ENCODE data around the gene GPR142. TPM values are rescaled to one million over a fixed set of nuclear protein-coding genes. Genes with fewer than 3 reads are reported as not detected.
A peak's percentile ranks its signal among the peaks of the same experiment; 100 is the strongest.

GPR142 gene
- total RNA-seq, 1 experiment from 2014 or later: not detected

DNA sequence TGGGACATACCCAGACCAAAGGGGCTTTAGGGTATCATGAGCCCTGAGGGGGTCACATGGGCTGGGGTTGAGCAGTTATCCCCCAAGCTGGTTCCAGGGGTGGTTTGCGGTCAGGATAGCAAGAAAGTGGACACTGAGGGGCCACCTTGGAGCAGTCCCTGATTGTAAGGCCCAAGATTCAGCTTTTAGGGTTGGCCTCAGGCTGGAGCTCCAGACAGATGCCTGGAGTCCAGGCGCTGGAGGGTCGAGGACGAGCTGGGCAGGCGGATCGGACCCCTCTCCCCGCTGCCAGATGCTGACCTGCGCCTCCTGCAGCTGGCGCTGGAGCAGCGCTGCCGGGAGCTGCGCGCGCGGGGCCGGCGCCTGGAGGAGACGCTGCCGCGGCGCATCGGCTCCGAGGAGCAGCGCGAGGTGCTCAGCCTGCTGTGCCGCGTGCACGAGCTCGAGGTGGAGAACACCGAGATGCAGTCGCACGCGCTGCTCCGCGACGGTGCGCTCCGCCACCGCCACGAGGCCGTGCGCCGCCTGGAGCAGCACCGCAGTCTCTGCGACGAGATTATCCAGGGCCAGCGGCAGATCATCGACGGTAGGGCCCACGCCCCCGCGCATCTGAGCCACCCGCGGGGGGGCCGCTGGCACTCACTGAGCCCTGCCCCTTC is 15.6 kb upstream of the GPR142 start (continued):
- TF ChIP-seq, protein P1, sequence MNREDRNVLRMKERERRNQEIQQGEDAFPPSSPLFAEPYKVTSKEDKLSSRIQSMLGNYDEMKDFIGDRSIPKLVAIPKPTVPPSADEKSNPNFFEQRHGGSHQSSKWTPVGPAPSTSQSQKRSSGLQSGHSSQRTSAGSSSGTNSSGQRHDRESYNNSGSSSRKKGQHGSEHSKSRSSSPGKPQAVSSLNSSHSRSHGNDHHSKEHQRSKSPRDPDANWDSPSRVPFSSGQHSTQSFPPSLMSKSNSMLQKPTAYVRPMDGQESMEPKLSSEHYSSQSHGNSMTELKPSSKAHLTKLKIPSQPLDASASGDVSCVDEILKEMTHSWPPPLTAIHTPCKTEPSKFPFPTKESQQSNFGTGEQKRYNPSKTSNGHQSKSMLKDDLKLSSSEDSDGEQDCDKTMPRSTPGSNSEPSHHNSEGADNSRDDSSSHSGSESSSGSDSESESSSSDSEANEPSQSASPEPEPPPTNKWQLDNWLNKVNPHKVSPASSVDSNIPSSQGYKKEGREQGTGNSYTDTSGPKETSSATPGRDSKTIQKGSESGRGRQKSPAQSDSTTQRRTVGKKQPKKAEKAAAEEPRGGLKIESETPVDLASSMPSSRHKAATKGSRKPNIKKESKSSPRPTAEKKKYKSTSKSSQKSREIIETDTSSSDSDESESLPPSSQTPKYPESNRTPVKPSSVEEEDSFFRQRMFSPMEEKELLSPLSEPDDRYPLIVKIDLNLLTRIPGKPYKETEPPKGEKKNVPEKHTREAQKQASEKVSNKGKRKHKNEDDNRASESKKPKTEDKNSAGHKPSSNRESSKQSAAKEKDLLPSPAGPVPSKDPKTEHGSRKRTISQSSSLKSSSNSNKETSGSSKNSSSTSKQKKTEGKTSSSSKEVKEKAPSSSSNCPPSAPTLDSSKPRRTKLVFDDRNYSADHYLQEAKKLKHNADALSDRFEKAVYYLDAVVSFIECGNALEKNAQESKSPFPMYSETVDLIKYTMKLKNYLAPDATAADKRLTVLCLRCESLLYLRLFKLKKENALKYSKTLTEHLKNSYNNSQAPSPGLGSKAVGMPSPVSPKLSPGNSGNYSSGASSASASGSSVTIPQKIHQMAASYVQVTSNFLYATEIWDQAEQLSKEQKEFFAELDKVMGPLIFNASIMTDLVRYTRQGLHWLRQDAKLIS (CRISPR knock-in tag; IDR thresholded peaks at IDR 0.05; ENCODE audit: borderline replicate concordance): peak; percentile 82; the same call in 1 of the 2 replicates
- TF ChIP-seq MYBL2 (CRISPR knock-in tag; IDR thresholded peaks at IDR 0.05): peak; percentile 91
- peak; percentile 51 for TF ChIP-seq SP1 (CRISPR knock-in tag; conservative IDR thresholded peaks at IDR 0.05)
- TF ChIP-seq NFYB (CRISPR knock-in tag; conservative IDR thresholded peaks at IDR 0.05; ENCODE audit: low read depth): 0 out of 2 replicates have a peak, but pooled peaks have one; percentile 27
- peak; percentile 42; the same call in 1 of the 2 replicates for TF ChIP-seq ATF1 (CRISPR knock-in tag; IDR thresholded peaks at IDR 0.05)
- peak; percentile 89; the same call in 1 of the 2 replicates for TF ChIP-seq ETV6 (CRISPR knock-in tag; IDR thresholded peaks at IDR 0.05)
- no peak for TF ChIP-seq GTF2I (CRISPR knock-in tag; conservative IDR thresholded peaks at IDR 0.05)
- no peak for TF ChIP-seq OVOL2 (CRISPR knock-in tag; IDR thresholded peaks at IDR 0.05; ENCODE audit: borderline replicate concordance)
- peak; percentile 90 for TF ChIP-seq JUN (CRISPR knock-in tag; IDR thresholded peaks at IDR 0.05)
- TF ChIP-seq, protein P2, sequence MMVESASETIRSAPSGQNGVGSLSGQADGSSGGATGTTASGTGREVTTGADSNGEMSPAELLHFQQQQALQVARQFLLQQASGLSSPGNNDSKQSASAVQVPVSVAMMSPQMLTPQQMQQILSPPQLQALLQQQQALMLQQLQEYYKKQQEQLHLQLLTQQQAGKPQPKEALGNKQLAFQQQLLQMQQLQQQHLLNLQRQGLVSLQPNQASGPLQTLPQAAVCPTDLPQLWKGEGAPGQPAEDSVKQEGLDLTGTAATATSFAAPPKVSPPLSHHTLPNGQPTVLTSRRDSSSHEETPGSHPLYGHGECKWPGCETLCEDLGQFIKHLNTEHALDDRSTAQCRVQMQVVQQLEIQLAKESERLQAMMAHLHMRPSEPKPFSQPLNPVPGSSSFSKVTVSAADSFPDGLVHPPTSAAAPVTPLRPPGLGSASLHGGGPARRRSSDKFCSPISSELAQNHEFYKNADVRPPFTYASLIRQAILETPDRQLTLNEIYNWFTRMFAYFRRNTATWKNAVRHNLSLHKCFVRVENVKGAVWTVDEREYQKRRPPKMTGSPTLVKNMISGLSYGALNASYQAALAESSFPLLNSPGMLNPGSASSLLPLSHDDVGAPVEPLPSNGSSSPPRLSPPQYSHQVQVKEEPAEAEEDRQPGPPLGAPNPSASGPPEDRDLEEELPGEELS (CRISPR knock-in tag; IDR thresholded peaks at IDR 0.05): peak; percentile 93
- peak; percentile 94; the same call in 1 of the 2 replicates for TF ChIP-seq CBFB (CRISPR knock-in tag; IDR thresholded peaks at IDR 0.05; ENCODE audit: low read depth)
- TF ChIP-seq, protein P3, sequence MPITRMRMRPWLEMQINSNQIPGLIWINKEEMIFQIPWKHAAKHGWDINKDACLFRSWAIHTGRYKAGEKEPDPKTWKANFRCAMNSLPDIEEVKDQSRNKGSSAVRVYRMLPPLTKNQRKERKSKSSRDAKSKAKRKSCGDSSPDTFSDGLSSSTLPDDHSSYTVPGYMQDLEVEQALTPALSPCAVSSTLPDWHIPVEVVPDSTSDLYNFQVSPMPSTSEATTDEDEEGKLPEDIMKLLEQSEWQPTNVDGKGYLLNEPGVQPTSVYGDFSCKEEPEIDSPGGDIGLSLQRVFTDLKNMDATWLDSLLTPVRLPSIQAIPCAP (CRISPR knock-in tag; IDR thresholded peaks at IDR 0.05): peak; percentile 94

DNA sequence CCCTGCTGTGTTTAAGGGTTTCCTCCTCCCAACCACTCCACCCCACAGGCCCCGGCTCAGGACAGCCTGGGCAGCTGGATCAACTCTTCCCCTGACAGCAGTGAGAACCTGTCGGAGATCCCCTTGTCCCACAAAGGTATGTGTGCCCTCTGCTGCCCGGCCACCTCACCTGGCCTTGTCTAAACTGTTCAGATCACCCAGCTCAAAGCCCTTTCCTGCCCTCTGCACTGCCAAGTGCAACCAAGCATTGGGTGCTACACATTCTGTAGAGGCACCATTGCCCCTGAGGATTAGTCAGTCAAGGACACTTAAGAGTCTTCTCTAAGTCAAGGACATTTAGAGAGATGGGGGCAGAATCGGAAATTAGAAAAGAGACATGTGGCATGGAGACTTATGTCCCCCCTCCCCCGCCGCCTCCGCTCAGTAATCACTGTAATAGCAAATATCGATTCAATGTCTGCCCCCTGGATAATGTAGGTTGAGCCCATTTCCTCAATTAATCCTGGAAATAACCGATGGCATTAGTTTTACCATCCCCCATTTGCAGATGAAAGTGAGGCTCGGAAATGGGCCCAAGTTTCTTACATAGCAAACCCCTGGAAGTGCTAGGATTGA is 13.8 kb upstream of the GPR142 start:
- no peak overlapping the region for H3K27ac Mint-ChIP-seq
- peaks cover 7% of the 10 kb centered on the region for H3K4me1 Mint-ChIP-seq
- H3K4me3 Mint-ChIP-seq: no peak overlapping the region
- POLR2A ChIA-PET: no interaction called here
- DNase-seq (ENCODE audit: low spot score): no peak
- H3K27me3 Mint-ChIP-seq (ENCODE audit: low read depth): peaks cover 83% of the 10 kb centered on the region
- no peaks in the 10 kb centered on the region for H3K36me3 Mint-ChIP-seq
- ATAC-seq: no peak
- H3K9me3 Mint-ChIP-seq: 0 out of 2 replicates have a peak, but pooled peaks cover under 1% of the 10 kb centered on the region
- TF ChIP-seq, protein P4, sequence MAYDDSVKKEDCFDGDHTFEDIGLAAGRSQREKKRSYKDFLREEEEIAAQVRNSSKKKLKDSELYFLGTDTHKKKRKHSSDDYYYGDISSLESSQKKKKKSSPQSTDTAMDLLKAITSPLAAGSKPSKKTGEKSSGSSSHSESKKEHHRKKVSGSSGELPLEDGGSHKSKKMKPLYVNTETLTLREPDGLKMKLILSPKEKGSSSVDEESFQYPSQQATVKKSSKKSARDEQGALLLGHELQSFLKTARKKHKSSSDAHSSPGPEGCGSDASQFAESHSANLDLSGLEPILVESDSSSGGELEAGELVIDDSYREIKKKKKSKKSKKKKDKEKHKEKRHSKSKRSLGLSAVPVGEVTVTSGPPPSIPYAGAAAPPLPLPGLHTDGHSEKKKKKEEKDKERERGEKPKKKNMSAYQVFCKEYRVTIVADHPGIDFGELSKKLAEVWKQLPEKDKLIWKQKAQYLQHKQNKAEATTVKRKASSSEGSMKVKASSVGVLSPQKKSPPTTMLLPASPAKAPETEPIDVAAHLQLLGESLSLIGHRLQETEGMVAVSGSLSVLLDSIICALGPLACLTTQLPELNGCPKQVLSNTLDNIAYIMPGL (CRISPR knock-in tag; IDR thresholded peaks at IDR 0.05): no peak
- TF ChIP-seq, protein P5, sequence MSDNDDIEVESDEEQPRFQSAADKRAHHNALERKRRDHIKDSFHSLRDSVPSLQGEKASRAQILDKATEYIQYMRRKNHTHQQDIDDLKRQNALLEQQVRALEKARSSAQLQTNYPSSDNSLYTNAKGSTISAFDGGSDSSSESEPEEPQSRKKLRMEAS (CRISPR knock-in tag; IDR thresholded peaks at IDR 0.05): 0 out of 2 replicates have a peak, but pooled peaks have one; percentile 12
- CTCF ChIA-PET: interaction anchor here (0.6 to 4.7 kb wide), 12 partner anchors 8 to 141 kb away, joined by 3 to 48 read pairs (median 17); partner anchors contain the start of genes BTBD17, GPR142 and TTYH2
